GM23248 (cell line): Measurements from ENCODE around the gene TEAD2.
"Not testable (repeated sequence)": the region's sequence is repeated elsewhere in the genome, so short reads cannot be mapped to it uniquely, and the experiment has no call there.

Experiments used
- EZH2 ChIP-seq: fragments of 200-600 bp; sonication (generic); IDR thresholded peaks from 2 replicates; pipeline ENCODE4 v1.6.1; 2018; ENCODE audit warnings: antibody characterized with exemption, mild to moderate bottlenecking; ENCODE audit not compliant: insufficient read depth, poor library complexity, severe bottlenecking
- EZH2phosphoT487 ChIP-seq: fragments of 200-600 bp; sonication (generic); IDR thresholded peaks from 2 replicates; pipeline ENCODE4 v1.6.1; 2018; ENCODE audit warnings: antibody characterized with exemption, moderate library complexity, mild to moderate bottlenecking, low read depth; ENCODE audit not compliant: insufficient read depth

DNA sequence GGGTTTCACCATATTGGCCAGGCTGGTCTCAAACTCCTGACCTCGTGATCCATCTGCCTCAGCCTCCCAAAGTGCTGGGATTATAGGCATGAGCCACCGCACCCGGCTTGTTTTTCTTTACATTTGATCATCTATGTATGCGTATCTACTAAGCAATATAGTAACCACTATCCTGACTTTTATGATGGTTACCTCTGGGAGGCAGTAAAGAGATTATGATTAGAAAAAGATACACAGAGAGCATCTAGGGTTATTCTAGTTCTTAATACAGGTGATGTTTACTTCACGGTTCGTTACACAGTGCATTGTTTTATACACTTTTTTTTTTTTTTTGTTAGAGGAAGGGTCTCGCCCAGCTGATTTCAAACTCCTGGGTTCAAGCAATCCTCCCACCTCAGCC, 55.5 kb downstream of the TEAD2 start:
- TF ChIP-seq EZH2, EZH2phosphoT487: not testable (repeated sequence)
